ENCODE results near the gene KIAA1217.

GRCh38 chr10:24201503-24202180 is 7.3 kb upstream of the KIAA1217 start:
- no peak for TF ChIP-seq CTCF (IDR thresholded peaks at IDR 0.05; ENCODE audit: low read length)
- no peak for TF ChIP-seq EZH2 (IDR thresholded peaks at IDR 0.05; ENCODE audit: borderline replicate concordance, low read length)
